ENCODE results near the gene ZKSCAN5.
"Not testable (repeated sequence)": the region's sequence is repeated elsewhere in the genome, so short reads cannot be mapped to it uniquely, and the experiment has no call there.

The ZKSCAN5 gene

GRCh38 chr7:99541212-99541611, 36.8 kb downstream of the ZKSCAN5 start:
- Histone ChIP-seq H3K27ac (ENCODE audit: low read depth, low read length) (no peak overlapping the region), H3K36me3 (ENCODE audit: control insufficient read depth, insufficient read depth, low read length) (no peaks in the 10 kb centered on the region), H3K4me3 (ENCODE audit: low read length) (no peak overlapping the region), H3K9ac (ENCODE audit: low read length) (no peak overlapping the region), H3K27me3 (ENCODE audit: control insufficient read depth, insufficient read depth, low read length) (no peaks in the 10 kb centered on the region), H3K4me1 (ENCODE audit: control insufficient read depth, insufficient read depth, low read length) (no peaks in the 10 kb centered on the region)

- Histone ChIP-seq H3K9ac (ENCODE audit: low read length) (no peak overlapping the region), H3K27ac (ENCODE audit: low read depth, low read length) (no peak overlapping the region), H3K4me1 (ENCODE audit: control insufficient read depth, insufficient read depth, low read length) (no peaks in the 10 kb centered on the region), H3K27me3 (ENCODE audit: control insufficient read depth, insufficient read depth, low read length) (no peaks in the 10 kb centered on the region), H3K36me3 (ENCODE audit: control insufficient read depth, insufficient read depth, low read length) (peaks cover 3% of the 10 kb centered on the region), H3K4me3 (ENCODE audit: low read length) (no peak overlapping the region)
Observed at GRCh38 chr7:99543081-99543671, 38.7 kb downstream of the ZKSCAN5 start.

- no peak overlapping the region for H3K4me3 ChIP-seq (ENCODE audit: low read length)
- no peaks in the 10 kb centered on the region for H3K27me3 ChIP-seq (ENCODE audit: control insufficient read depth, insufficient read depth, low read length)
- H3K36me3 ChIP-seq (ENCODE audit: control insufficient read depth, insufficient read depth, low read length), result peaks cover 7% of the 10 kb centered on the region
- H3K27ac ChIP-seq (ENCODE audit: low read depth, low read length), result no peak overlapping the region
- H3K9ac ChIP-seq (ENCODE audit: low read length), result no peak overlapping the region
- no peaks in the 10 kb centered on the region for H3K4me1 ChIP-seq (ENCODE audit: control insufficient read depth, insufficient read depth, low read length)
Observed at GRCh38 chr7:99543916-99544315, 39.5 kb downstream of the ZKSCAN5 start.

- H3K27me3 ChIP-seq (ENCODE audit: control insufficient read depth, insufficient read depth, low read length); H3K4me3 ChIP-seq (ENCODE audit: low read length); H3K4me1 ChIP-seq (ENCODE audit: control insufficient read depth, insufficient read depth, low read length); H3K27ac ChIP-seq (ENCODE audit: low read depth, low read length); H3K9ac ChIP-seq (ENCODE audit: low read length); H3K36me3 ChIP-seq (ENCODE audit: control insufficient read depth, insufficient read depth, low read length): not testable (repeated sequence)
Observed at GRCh38 chr7:99545308-99545707, 40.8 kb downstream of the ZKSCAN5 start.

- not testable (repeated sequence) for H3K4me3 ChIP-seq (ENCODE audit: low read length); H3K36me3 ChIP-seq (ENCODE audit: control insufficient read depth, insufficient read depth, low read length); H3K27ac ChIP-seq (ENCODE audit: low read depth, low read length); H3K9ac ChIP-seq (ENCODE audit: low read length); H3K4me1 ChIP-seq (ENCODE audit: control insufficient read depth, insufficient read depth, low read length); H3K27me3 ChIP-seq (ENCODE audit: control insufficient read depth, insufficient read depth, low read length)
Observed at GRCh38 chr7:99549545-99549944, 45.1 kb downstream of the ZKSCAN5 start.

GRCh38 chr7:99551334-99551733, 46.9 kb downstream of the ZKSCAN5 start:
- no peaks in the 10 kb centered on the region for H3K27me3 ChIP-seq (ENCODE audit: control insufficient read depth, insufficient read depth, low read length)
- peak overlapping the region; percentile 93 for H3K9ac ChIP-seq (ENCODE audit: low read length)

GRCh38 chr7:99551767-99552463, 47.5 kb downstream of the ZKSCAN5 start, which contains the start of gene FAM200A:
FAM200A (minus strand) TSS chr7:99552114; CDS start chr7:99548407, 3,707 bp downstream.
- Histone ChIP-seq H3K27ac (ENCODE audit: low read depth, low read length) (peak within 1 kb of the TSS; percentile 83), H3K9ac (ENCODE audit: low read length) (peak within 1 kb of the TSS; percentile 93), H3K4me3 (ENCODE audit: low read length) (peak within 1 kb of the TSS; percentile 93), H3K27me3 (ENCODE audit: control insufficient read depth, insufficient read depth, low read length) (no peaks in the 10 kb centered on the region), H3K4me1 (ENCODE audit: control insufficient read depth, insufficient read depth, low read length) (no peaks in the 10 kb centered on the region), H3K36me3 (ENCODE audit: control insufficient read depth, insufficient read depth, low read length) (peaks cover 7% of the 10 kb centered on the region)

More at GRCh38 chr7:99551334-99551733, 46.9 kb downstream of the ZKSCAN5 start:
- Histone ChIP-seq H3K4me3 (ENCODE audit: low read length) (peak overlapping the region; percentile 93), H3K27ac (ENCODE audit: low read depth, low read length) (peak overlapping the region; percentile 83), H3K4me1 (ENCODE audit: control insufficient read depth, insufficient read depth, low read length) (no peaks in the 10 kb centered on the region), H3K36me3 (ENCODE audit: control insufficient read depth, insufficient read depth, low read length) (peaks cover 7% of the 10 kb centered on the region)

GRCh38 chr7:99553039-99553438, 48.6 kb downstream of the ZKSCAN5 start:
- peaks cover 5% of the 10 kb centered on the region for H3K36me3 ChIP-seq (ENCODE audit: control insufficient read depth, insufficient read depth, low read length)
- H3K4me3 ChIP-seq (ENCODE audit: low read length), result no peak overlapping the region
- H3K27ac ChIP-seq (ENCODE audit: low read depth, low read length), result no peak overlapping the region
- no peaks in the 10 kb centered on the region for H3K27me3 ChIP-seq (ENCODE audit: control insufficient read depth, insufficient read depth, low read length)
- H3K9ac ChIP-seq (ENCODE audit: low read length), result no peak overlapping the region
- H3K4me1 ChIP-seq (ENCODE audit: control insufficient read depth, insufficient read depth, low read length), result peaks cover 7% of the 10 kb centered on the region

- Histone ChIP-seq H3K36me3 (ENCODE audit: control insufficient read depth, insufficient read depth, low read length) (no peaks in the 10 kb centered on the region), H3K27me3 (ENCODE audit: control insufficient read depth, insufficient read depth, low read length) (no peaks in the 10 kb centered on the region), H3K27ac (ENCODE audit: low read depth, low read length) (no peak overlapping the region), H3K9ac (ENCODE audit: low read length) (no peak overlapping the region), H3K4me3 (ENCODE audit: low read length) (no peak overlapping the region), H3K4me1 (ENCODE audit: control insufficient read depth, insufficient read depth, low read length) (peaks cover 14% of the 10 kb centered on the region)
Observed at GRCh38 chr7:99554939-99555338, 50.5 kb downstream of the ZKSCAN5 start.

GRCh38 chr7:99557196-99557607, 52.7 kb downstream of the ZKSCAN5 start:
- Histone ChIP-seq H3K27me3 (ENCODE audit: control insufficient read depth, insufficient read depth, low read length) (no peaks in the 10 kb centered on the region), H3K9ac (ENCODE audit: low read length) (no peak overlapping the region), H3K4me3 (ENCODE audit: low read length) (peak overlapping the region; percentile 99), H3K36me3 (ENCODE audit: control insufficient read depth, insufficient read depth, low read length) (peaks cover 21% of the 10 kb centered on the region), H3K4me1 (ENCODE audit: control insufficient read depth, insufficient read depth, low read length) (peaks cover 16% of the 10 kb centered on the region), H3K27ac (ENCODE audit: low read depth, low read length) (peak overlapping the region; percentile 99)

GRCh38 chr7:99557940-99558305, 53.5 kb downstream of the ZKSCAN5 start:
- no peaks in the 10 kb centered on the region for H3K27me3 ChIP-seq (ENCODE audit: control insufficient read depth, insufficient read depth, low read length)
- H3K9ac ChIP-seq (ENCODE audit: low read length), result peak overlapping the region; percentile 99
- peak overlapping the region; percentile 99 for H3K4me3 ChIP-seq (ENCODE audit: low read length)
- peaks cover 22% of the 10 kb centered on the region for H3K36me3 ChIP-seq (ENCODE audit: control insufficient read depth, insufficient read depth, low read length)
- peaks cover 16% of the 10 kb centered on the region for H3K4me1 ChIP-seq (ENCODE audit: control insufficient read depth, insufficient read depth, low read length)
- H3K27ac ChIP-seq (ENCODE audit: low read depth, low read length), result peak overlapping the region; percentile 99

GRCh38 chr7:99558306-99559174, 54.1 kb downstream of the ZKSCAN5 start, which contains the start of gene ZNF655:
ZNF655 (plus strand) TSS chr7:99558642; CDS start chr7:99560560, 1,918 bp downstream.
- Histone ChIP-seq H3K9ac (ENCODE audit: low read length) (peak within 1 kb of the TSS; percentile 99), H3K4me1 (ENCODE audit: control insufficient read depth, insufficient read depth, low read length) (peaks cover 16% of the 10 kb centered on the region), H3K27me3 (ENCODE audit: control insufficient read depth, insufficient read depth, low read length) (no peaks in the 10 kb centered on the region), H3K36me3 (ENCODE audit: control insufficient read depth, insufficient read depth, low read length) (peaks cover 25% of the 10 kb centered on the region), H3K27ac (ENCODE audit: low read depth, low read length) (peak within 1 kb of the TSS; percentile 99), H3K4me3 (ENCODE audit: low read length) (peak within 1 kb of the TSS; percentile 99)
